Measurements from ENCODE around the gene CAMKMT.

Gene CAMKMT

GRCh38 chr2:44822174-44822573 is 460.4 kb downstream of the CAMKMT start:
- Histone ChIP-seq H3K4me1 (ENCODE audit: control insufficient read depth, insufficient read depth, low read length) (peaks cover 3% of the 10 kb centered on the region), H3K4me3 (ENCODE audit: insufficient read depth, low read depth, low read length) (no peak overlapping the region), H3K27me3 (ENCODE audit: control insufficient read depth, insufficient read depth, low read length, poor library complexity, severe bottlenecking) (no peaks in the 10 kb centered on the region), H3K27ac (ENCODE audit: insufficient read depth, low read depth, low read length, poor library complexity, severe bottlenecking) (no peak overlapping the region), H3K9me3 (ENCODE audit: control insufficient read depth, low read length) (no peaks in the 10 kb centered on the region), H3K36me3 (ENCODE audit: control insufficient read depth, insufficient read depth, low read length) (no peaks in the 10 kb centered on the region)
- WGBS, 2 experiments = 90 to 91% methylated on average over 6 of the region's 6 CpGs

Measured in ectodermal cell (in vitro differentiated cells).